Activated CD4-positive, alpha-beta T cell treated with anti-CD3 and anti-CD28 coated beads, Interleukin-2, amount 10 ng/mL, durations not matched to agents 7 days and 5 days (primary cell): Measurements from ENCODE around the gene RASSF6. TPM values are rescaled to one million over a fixed set of nuclear protein-coding genes. Genes with fewer than 3 reads are reported as not detected.
"Not testable (repeated sequence)": the region's sequence is repeated elsewhere in the genome, so short reads cannot be mapped to it uniquely, and the experiment has no call there.

ENCODE experiments used
- CTCF ChIA-PET: fragments of 350-600 bp; sonication (Branson Sonifier 250); formaldehyde crosslinking; loops from one replicate; lab custom pipeline; 2021; ENCODE audit warnings: antibody characterized with exemption; lab: Charles Lee
- POLR2A ChIA-PET: fragments of 350-600 bp; sonication (Branson Sonifier 250); formaldehyde crosslinking; loops from one replicate; lab custom pipeline; 2021; ENCODE audit warnings: antibody characterized with exemption; lab: Charles Lee
- DNase-seq: peaks from one replicate; pipeline ENCODE4 v3.0.0-alpha.2; 2020
- H3K27ac Mint-ChIP-seq: one replicate; pipeline ENCODE4 v1.8.0; 2021; ENCODE audit warnings: mild to moderate bottlenecking, moderate library complexity, mixed read lengths
- H3K27me3 Mint-ChIP-seq: one replicate; pipeline ENCODE4 v1.8.0; 2021; ENCODE audit warnings: mixed read lengths
- H3K36me3 Mint-ChIP-seq: one replicate; pipeline ENCODE4 v1.8.0; 2021; ENCODE audit warnings: low read depth, mixed read lengths
- H3K4me1 Mint-ChIP-seq: one replicate; pipeline ENCODE4 v1.8.0; 2021; ENCODE audit warnings: mixed read lengths
- H3K4me3 Mint-ChIP-seq: one replicate; pipeline ENCODE4 v1.8.0; 2021; ENCODE audit warnings: mild to moderate bottlenecking, moderate library complexity, mixed read lengths
- H3K9me3 Mint-ChIP-seq: one replicate; pipeline ENCODE4 v1.8.0; 2021; ENCODE audit warnings: mixed read lengths
- total RNA-seq, 2 experiments: library from RNA; stranded (reverse); gene quantifications; one replicate each; pipeline ENCODE4 v1.2.3, GENCODE V29; 2021

The RASSF6 gene
- total RNA-seq, 2 experiments from 2014 or later = 0.19 TPM; not detected in 1

GRCh38 chr4:73586040-73586439 lies 34.2 kb downstream of the RASSF6 start:
- CTCF ChIA-PET = no interaction called here
- peaks cover 2% of the 10 kb centered on the region for H3K27me3 Mint-ChIP-seq
- no peaks in the 10 kb centered on the region for H3K36me3 Mint-ChIP-seq
- DNase-seq = no peak
- no peak overlapping the region for H3K27ac Mint-ChIP-seq
- no peak overlapping the region for H3K4me3 Mint-ChIP-seq
- POLR2A ChIA-PET = no interaction called here
- no peaks in the 10 kb centered on the region for H3K4me1 Mint-ChIP-seq
- no peaks in the 10 kb centered on the region for H3K9me3 Mint-ChIP-seq

DNA sequence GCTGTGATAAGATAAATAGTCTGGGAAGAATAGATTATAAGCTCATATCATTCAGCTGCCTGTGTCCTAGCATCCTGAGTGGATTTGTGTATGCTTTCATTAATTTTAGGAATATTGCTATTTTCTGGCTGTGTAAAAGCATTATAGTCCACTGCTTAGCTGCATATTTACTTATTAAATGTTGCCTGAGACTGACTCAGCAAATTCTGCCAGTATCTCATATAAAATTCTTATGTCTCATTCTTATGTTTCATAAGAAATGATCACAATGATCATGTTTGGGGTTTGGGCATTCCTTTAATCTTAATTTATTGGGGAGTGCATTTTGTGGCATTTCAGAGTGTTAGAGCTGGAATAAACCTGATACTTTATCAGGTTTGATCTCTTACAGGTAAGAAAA lies 34.9 kb downstream of the RASSF6 start:
- ChIA-PET POLR2A (no interaction called here), CTCF (no interaction called here)
- no peak for DNase-seq
- H3K27ac Mint-ChIP-seq = no peak overlapping the region
- peaks cover 2% of the 10 kb centered on the region for H3K27me3 Mint-ChIP-seq
- H3K36me3 Mint-ChIP-seq = no peaks in the 10 kb centered on the region
- H3K9me3 Mint-ChIP-seq = no peaks in the 10 kb centered on the region
- no peak overlapping the region for H3K4me3 Mint-ChIP-seq
- H3K4me1 Mint-ChIP-seq = no peaks in the 10 kb centered on the region

GRCh38 chr4:73583666-73584065 lies 36.6 kb downstream of the RASSF6 start:
- POLR2A ChIA-PET = no interaction called here
- Mint-ChIP-seq H3K9me3 (no peaks in the 10 kb centered on the region), H3K27me3 (no peaks in the 10 kb centered on the region), H3K4me1 (no peaks in the 10 kb centered on the region), H3K36me3 (no peaks in the 10 kb centered on the region), H3K4me3 (no peak overlapping the region), H3K27ac (no peak overlapping the region)
- CTCF ChIA-PET = no interaction called here
- no peak for DNase-seq

GRCh38 chr4:73577371-73577770 lies 42.9 kb downstream of the RASSF6 start:
- H3K9me3 Mint-ChIP-seq = no peaks in the 10 kb centered on the region
- no peaks in the 10 kb centered on the region for H3K4me1 Mint-ChIP-seq
- DNase-seq = no peak
- ChIA-PET POLR2A (no interaction called here), CTCF (no interaction called here)
- no peak overlapping the region for H3K4me3 Mint-ChIP-seq
- H3K27ac Mint-ChIP-seq = no peak overlapping the region
- H3K27me3 Mint-ChIP-seq = peaks cover 5% of the 10 kb centered on the region
- H3K36me3 Mint-ChIP-seq = no peaks in the 10 kb centered on the region

GRCh38 chr4:73576381-73576780 lies 43.9 kb downstream of the RASSF6 start:
- Mint-ChIP-seq H3K9me3 (no peaks in the 10 kb centered on the region), H3K36me3 (no peaks in the 10 kb centered on the region), H3K4me1 (no peaks in the 10 kb centered on the region), H3K4me3 (no peak overlapping the region), H3K27ac (no peak overlapping the region), H3K27me3 (peaks cover 5% of the 10 kb centered on the region)
- CTCF ChIA-PET = interaction anchor here (1.0 kb wide), 1 partner anchor 44 kb away, joined by 3 read pairs; the partner anchor contains the start of gene RASSF6
- POLR2A ChIA-PET = no interaction called here
- DNase-seq = no peak

DNA sequence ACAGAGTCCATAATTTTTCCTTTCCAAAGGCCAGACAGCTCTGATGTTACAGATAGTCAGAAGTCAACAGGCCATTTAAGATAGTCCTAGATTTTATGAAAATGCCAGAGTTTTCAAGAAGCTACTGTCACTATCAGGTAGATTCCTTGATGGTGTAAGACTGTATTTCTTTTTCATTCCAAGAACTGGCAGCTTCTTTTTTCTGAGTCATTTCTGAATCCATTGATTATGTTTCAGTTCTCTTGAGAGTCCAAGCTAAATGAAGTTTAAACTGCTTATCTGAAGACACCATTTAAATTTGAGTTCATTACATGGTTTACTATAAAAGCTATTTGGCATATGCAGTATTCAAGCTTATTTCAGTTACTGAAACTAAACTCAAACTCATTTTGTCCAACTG lies 44.6 kb downstream of the RASSF6 start:
- H3K27me3 Mint-ChIP-seq = peaks cover 5% of the 10 kb centered on the region
- ChIA-PET CTCF (interaction anchor here (1.0 kb wide), 1 partner anchor 45 kb away, joined by 3 read pairs; the partner anchor contains the start of gene RASSF6), POLR2A (no interaction called here)
- no peak for DNase-seq
- H3K36me3 Mint-ChIP-seq = no peaks in the 10 kb centered on the region
- no peak overlapping the region for H3K4me3 Mint-ChIP-seq
- no peak overlapping the region for H3K27ac Mint-ChIP-seq
- no peaks in the 10 kb centered on the region for H3K9me3 Mint-ChIP-seq
- no peaks in the 10 kb centered on the region for H3K4me1 Mint-ChIP-seq

DNA sequence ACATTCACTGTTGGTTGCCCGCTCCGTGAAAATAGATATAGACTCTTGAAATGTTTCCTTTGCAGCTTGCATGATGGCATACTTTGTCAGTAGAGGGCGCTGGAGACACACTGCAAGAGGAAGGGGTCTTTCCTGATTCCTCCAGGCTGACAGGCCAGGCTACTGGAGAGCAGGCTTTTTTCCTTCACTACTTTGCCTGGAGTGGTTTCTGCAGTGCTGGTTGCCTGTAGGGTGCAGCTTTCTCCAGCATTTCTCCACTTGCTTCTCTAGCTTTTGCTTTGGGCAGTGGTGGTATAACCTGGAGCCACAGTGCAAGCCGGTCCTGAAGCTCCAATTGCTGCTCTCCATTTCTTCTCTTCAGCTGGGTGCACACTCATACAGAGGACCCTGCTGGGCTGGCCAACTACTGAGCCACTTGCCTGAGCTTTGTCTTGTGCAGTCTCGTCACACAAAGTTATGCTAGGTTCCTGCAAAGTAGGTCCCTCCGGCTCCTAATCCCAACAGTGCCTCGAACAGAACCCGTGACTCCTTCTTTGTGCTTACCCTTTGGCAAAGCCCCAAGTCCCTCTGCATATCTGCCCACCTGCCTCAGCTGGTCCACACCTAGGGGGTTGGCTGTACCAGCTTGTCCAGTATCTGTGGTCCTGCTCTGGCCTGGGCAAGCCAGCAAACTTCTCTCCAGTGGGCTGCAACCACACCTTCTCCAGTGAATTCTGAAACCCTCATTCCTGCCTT lies 46.3 kb downstream of the RASSF6 start:
- Mint-ChIP-seq H3K4me3 (no peak overlapping the region), H3K27ac (no peak overlapping the region), H3K4me1 (no peaks in the 10 kb centered on the region), H3K27me3 (peaks cover 5% of the 10 kb centered on the region), H3K36me3 (no peaks in the 10 kb centered on the region), H3K9me3 (no peaks in the 10 kb centered on the region)
- DNase-seq = peak; percentile 41
- POLR2A ChIA-PET = no interaction called here
- CTCF ChIA-PET = interaction anchor here (0.6 to 1.2 kb wide), 2 partner anchors 12 to 685 kb away, joined by 4 to 5 read pairs; no protein-coding TSS in a partner anchor

DNA sequence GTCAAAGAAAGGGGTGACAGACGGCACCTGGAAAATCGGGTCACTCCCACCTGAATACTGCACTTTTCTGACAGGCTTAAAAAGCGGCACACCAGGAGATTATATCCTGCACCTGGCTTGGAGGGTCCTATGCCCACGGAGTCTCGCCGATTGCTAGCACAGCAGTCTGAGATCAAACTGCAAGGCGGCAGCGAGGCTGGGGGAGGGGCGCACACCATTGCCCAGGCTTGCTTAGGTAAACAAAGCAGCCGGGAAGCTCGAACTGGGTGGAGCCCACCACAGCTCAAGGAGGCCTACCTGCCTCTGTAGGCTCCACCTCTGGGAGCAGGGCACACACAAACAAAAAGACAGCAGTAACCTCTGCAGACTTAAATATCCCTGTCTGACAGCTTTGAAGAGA lies 69.4 kb downstream of the RASSF6 start:
- H3K4me1 Mint-ChIP-seq, H3K9me3 Mint-ChIP-seq, CTCF ChIA-PET, H3K27ac Mint-ChIP-seq, DNase-seq, H3K4me3 Mint-ChIP-seq, H3K27me3 Mint-ChIP-seq, H3K36me3 Mint-ChIP-seq, POLR2A ChIA-PET: not testable (repeated sequence)

DNA sequence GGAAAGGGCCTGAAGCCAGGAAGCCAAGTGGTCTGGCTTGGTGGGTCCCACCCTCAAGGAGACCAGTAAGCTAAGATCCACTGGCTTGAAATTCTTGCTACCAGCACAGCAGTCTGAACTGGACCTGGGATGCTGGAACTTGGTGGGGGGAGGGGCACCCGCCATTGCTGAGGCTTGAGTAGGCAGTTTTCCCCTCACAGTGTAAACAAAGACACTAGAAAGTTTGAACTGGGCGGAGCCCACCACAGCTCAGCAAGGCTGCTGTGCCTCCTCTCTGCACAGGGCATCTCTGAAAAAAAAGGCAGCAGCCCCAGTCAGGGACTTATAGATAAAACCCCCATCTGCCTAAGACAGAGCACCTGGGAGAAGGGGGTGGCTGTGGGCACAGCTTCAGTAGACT lies 75.6 kb downstream of the RASSF6 start:
- ChIA-PET POLR2A (no interaction called here), CTCF (no interaction called here)
- Mint-ChIP-seq H3K27ac (no peak overlapping the region), H3K27me3 (peaks cover 6% of the 10 kb centered on the region), H3K4me1 (no peaks in the 10 kb centered on the region), H3K36me3 (no peaks in the 10 kb centered on the region), H3K4me3 (no peak overlapping the region), H3K9me3 (no peaks in the 10 kb centered on the region)
- DNase-seq = no peak

DNA sequence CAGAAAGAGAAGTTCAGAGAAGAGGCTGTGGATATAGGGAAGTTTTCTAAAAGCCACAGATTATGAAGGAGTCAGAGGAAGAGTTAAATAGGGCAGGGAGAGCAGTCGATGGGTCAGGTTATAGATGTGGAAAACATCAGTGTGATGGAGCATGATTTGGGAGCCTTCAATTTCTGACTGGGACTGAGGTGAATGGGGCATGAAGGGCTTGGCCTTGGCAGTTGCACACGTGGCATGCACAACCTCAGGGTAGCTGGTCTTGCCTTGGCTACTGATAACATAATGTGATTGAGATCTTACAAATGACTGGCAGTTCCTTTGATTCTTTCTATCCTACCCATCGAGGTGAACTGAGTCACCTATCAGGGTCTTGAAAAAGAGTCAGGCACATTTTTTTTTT lies 79.0 kb downstream of the RASSF6 start:
- H3K4me3 Mint-ChIP-seq = no peak overlapping the region
- ChIA-PET POLR2A (no interaction called here), CTCF (no interaction called here)
- H3K27ac Mint-ChIP-seq = no peak overlapping the region
- H3K27me3 Mint-ChIP-seq = peaks cover 6% of the 10 kb centered on the region
- no peaks in the 10 kb centered on the region for H3K4me1 Mint-ChIP-seq
- no peaks in the 10 kb centered on the region for H3K36me3 Mint-ChIP-seq
- H3K9me3 Mint-ChIP-seq = no peaks in the 10 kb centered on the region
- no peak for DNase-seq

DNA sequence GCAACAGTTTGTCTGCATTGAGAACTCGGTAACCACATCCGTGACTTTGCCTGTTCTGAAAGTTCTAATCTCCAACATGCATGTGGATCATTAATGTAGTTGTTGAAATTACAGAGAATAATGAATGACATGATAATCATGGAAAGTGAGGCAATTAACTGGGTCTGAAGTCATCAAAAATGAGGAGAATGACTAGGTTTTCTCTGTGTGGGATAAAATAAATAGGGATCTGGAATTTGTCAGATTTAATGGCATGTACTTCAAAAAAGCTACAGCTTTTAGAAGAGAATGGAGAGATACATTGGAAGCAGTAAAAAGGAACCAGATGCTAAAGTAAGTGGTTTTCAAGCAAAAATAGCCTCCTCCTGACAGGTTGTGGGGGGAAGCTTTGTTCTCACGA lies 79.4 kb downstream of the RASSF6 start:
- H3K27ac Mint-ChIP-seq = no peak overlapping the region
- H3K4me3 Mint-ChIP-seq = no peak overlapping the region
- H3K36me3 Mint-ChIP-seq = no peaks in the 10 kb centered on the region
- CTCF ChIA-PET = no interaction called here
- POLR2A ChIA-PET = no interaction called here
- no peaks in the 10 kb centered on the region for H3K4me1 Mint-ChIP-seq
- H3K9me3 Mint-ChIP-seq = no peaks in the 10 kb centered on the region
- H3K27me3 Mint-ChIP-seq = peaks cover 4% of the 10 kb centered on the region
- no peak for DNase-seq

DNA sequence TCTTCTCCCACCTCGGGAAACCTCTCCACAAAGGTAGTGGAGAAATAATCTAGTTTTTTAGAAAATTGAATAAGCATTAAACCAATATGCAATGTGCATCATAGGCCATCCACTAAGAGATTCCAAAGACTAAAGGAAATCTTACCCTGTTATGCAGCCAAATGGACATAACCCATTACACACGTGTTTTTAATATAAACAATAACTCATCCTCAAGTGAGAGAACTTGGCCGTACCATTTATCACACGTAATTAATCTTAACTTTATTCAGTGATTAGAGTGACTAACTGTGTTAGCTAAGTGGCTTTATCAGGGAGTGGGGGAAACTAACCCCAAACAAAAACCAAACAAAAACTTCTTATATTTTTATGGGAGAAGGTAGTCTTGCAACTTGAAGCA lies 80.8 kb downstream of the RASSF6 start:
- H3K27me3 Mint-ChIP-seq = peaks cover 4% of the 10 kb centered on the region
- no peak overlapping the region for H3K27ac Mint-ChIP-seq
- ChIA-PET CTCF (no interaction called here), POLR2A (no interaction called here)
- no peak overlapping the region for H3K4me3 Mint-ChIP-seq
- H3K9me3 Mint-ChIP-seq = no peaks in the 10 kb centered on the region
- no peaks in the 10 kb centered on the region for H3K4me1 Mint-ChIP-seq
- no peaks in the 10 kb centered on the region for H3K36me3 Mint-ChIP-seq
- no peak for DNase-seq

- H3K9me3 Mint-ChIP-seq = no peaks in the 10 kb centered on the region
- ChIA-PET CTCF (no interaction called here), POLR2A (no interaction called here)
- no peaks in the 10 kb centered on the region for H3K4me1 Mint-ChIP-seq
- H3K36me3 Mint-ChIP-seq = no peaks in the 10 kb centered on the region
- DNase-seq = no peak
- H3K4me3 Mint-ChIP-seq = no peak overlapping the region
- H3K27ac Mint-ChIP-seq = no peak overlapping the region
- H3K27me3 Mint-ChIP-seq = peaks cover 4% of the 10 kb centered on the region
These were observed 82.1 kb downstream of the RASSF6 start for GRCh38 chr4:73538162-73538561.
